Fibroblast of mammary gland (primary cell): ENCODE measurements around the gene NGEF.
"Not testable (repeated sequence)": the region's sequence is repeated elsewhere in the genome, so short reads cannot be mapped to it uniquely, and the experiment has no call there.

ENCODE experiments used
- DNase-seq: peaks from one replicate; pipeline ENCODE4 v3.0.0-alpha.2; 2010; ENCODE audit warnings: low read depth
- H3K4me3 ChIP-seq: 2 replicates; pipeline ENCODE4 v1.5.1; 2011; ENCODE audit warnings: low read depth, mild to moderate bottlenecking, low read length, moderate library complexity; ENCODE audit not compliant: control insufficient read depth
- CTCF ChIP-seq: conservative IDR thresholded peaks from 2 replicates; pipeline ENCODE4 v1.5.1; 2011; ENCODE audit warnings: low read depth, low read length, inconsistent platforms; ENCODE audit not compliant: control insufficient read depth, insufficient read depth

NGEF gene

GRCh38 chr2:233020454-233020853 lies 7.4 kb upstream of the NGEF start:
- no peak for TF ChIP-seq CTCF
- no peak for DNase-seq
- H3K4me3 ChIP-seq, result no peak overlapping the region

GRCh38 chr2:233019610-233020009 lies 6.6 kb upstream of the NGEF start:
- H3K4me3 ChIP-seq, DNase-seq: not testable (repeated sequence)

- no peak for TF ChIP-seq CTCF
- no peak for DNase-seq
- H3K4me3 ChIP-seq, result no peak overlapping the region
Measured at GRCh38 chr2:233017947-233018346, 4.9 kb upstream of the NGEF start.

- no peak for TF ChIP-seq CTCF
- DNase-seq, result no peak
- no peak overlapping the region for H3K4me3 ChIP-seq
Measured at GRCh38 chr2:233015019-233015645, 2.1 kb upstream of the NGEF start.

- TF ChIP-seq CTCF, result no peak
- DNase-seq, result no peak
- H3K4me3 ChIP-seq, result no peak overlapping the region
Measured at GRCh38 chr2:233013650-233014049, 594 bp upstream of the NGEF start.

- DNase-seq, result no peak
- no peak for TF ChIP-seq CTCF
- no peak overlapping the region for H3K4me3 ChIP-seq
Measured at GRCh38 chr2:233012301-233012971, 620 bp downstream of the NGEF start.

GRCh38 chr2:233011702-233012131 lies 1.3 kb downstream of the NGEF start:
- no peak for DNase-seq
- no peak for TF ChIP-seq CTCF
- no peak overlapping the region for H3K4me3 ChIP-seq
